Erythroblast (primary cell): ENCODE data around the gene MAP3K19.

Experiments
- GATA1 ChIP-seq: IDR thresholded peaks from 2 replicates; pipeline ENCODE4 v1.6.1; 2011; ENCODE audit warnings: low read depth, mild to moderate bottlenecking, control low read depth, low read length, moderate library complexity
- POLR2A ChIP-seq: IDR thresholded peaks from 2 replicates; pipeline ENCODE4 v1.6.1; 2011; ENCODE audit warnings: mild to moderate bottlenecking, low read length

DNA sequence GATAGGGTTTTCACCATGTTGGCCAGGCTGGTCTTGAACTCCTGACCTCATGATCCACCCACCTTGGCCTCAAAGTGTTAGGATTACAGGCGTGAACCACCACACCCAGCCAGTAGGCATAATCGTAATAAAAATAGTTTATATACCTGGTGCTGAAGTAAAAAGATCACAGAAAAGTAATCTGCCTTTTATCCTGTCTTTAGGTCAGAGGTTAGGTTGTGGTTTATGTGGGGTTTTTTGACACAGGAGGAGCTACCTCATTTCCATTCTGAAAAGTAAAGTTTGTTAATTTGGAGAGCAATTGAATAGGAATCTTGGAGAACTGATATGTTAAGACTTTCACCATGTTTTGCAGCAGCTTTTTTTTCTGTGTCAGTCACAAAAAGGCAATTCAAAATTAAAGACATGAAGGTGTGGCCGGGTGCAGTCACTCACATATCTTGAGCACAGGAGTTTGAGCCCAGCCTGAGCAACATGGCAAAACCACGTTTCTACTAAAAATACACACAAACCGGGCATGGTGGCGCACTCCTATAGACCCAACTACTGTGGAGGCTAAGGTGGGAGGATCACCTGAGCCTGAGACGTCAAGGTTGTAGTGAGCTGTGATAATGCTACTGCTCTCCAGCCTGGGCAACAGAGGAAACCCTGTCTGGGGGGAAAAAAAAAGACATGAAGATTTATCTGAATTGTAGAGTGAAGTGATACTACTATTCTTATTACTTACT, 97.1 kb downstream of the MAP3K19 start:
- TF ChIP-seq POLR2A: no peak
- no peak for TF ChIP-seq GATA1
